Retina (tissue), 1 donor: ENCODE results near the gene GLOD4.
"Not testable (repeated sequence)": the region's sequence is repeated elsewhere in the genome, so short reads cannot be mapped to it uniquely, and the experiment has no call there.

Experiments
- DNase-seq: peaks from one replicate; pipeline ENCODE4 v3.0.0-alpha.2; 2016

GLOD4 gene

DNA sequence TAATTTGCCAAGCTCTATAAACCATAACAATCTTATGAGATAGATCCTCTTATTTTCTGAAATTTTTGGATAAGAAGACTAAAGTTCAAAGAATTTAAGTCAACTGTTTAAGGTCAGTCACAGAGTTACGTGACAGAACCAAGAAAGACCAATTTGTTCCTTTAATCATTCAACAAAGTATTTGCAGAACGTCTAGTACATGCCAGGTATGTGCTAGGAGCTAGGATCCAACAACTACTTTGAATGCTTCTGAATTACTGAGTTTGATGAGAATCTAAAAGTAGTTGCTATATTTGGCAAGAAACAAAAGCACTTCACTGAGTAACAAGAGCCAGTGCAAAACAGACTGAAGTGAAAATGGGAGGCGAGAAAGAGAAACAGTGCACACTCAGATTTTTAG, 15.0 kb downstream of the GLOD4 start:
- no peak for DNase-seq

DNA sequence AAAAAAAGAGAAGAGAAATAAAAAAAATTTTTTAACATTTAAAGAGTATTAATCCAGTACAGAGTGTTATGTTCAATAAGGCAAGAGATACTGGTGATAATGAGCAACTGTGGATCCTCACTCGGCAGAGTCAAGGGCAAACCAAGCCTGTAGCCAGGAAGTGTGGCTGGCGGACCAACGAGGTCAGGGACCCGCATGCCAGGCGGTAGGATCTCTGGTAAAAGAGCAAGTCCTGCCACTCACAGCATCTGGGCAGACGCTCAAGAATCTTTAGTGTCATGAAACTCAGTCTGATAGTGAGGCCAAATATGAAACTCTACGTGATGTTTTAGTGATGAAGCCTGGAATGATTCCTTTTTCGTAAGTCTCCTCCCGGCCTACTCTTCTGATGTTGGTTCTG, 21.7 kb downstream of the GLOD4 start:
- no peak for DNase-seq

DNA sequence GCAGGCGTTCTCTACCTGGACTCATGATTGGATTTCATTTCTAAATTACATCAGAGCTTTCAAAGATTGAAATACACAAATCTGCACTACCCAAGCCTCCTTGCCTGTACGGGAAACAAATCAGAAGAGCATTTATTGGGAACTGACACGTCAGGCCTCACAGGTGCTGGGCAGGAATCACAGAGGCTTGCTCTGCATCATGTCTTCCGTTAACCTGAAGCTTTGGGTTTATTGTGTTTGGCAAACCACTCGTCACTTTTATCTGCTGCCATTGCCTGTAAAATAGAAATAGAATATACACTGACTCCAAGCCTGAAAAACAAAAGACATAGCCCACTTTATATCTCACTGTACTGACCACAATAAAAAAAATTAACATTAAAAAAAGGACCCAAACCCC, 22.1 kb downstream of the GLOD4 start:
- no peak for DNase-seq

DNA sequence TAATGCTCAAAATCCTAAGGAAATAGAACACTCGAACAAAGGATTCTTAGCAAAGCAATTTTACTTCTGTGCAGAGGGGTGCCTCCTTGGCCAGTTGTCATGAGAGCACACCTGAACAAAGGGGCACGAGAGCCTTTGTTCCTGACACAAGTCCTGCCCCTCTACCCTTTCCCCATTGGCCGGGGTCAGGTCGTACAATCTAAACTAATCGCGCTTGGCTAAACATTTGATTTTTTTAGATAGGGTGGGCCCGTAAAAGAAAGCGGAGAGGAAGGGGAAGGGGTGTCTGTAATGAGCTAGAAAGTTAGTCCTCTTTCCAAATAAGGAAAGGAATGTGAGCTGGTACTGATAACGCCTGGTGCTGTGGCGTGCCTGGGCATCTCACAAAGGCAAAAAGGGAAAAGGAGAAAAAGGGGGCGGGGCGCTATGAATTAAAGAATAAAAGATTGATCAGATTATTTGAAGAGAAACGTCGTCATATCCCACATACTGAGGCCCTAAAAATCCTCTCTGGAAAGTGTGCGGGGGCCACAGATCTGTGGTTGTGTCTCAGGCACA, 26.0 kb downstream of the GLOD4 start:
- DNase-seq: not testable (repeated sequence)

DNA sequence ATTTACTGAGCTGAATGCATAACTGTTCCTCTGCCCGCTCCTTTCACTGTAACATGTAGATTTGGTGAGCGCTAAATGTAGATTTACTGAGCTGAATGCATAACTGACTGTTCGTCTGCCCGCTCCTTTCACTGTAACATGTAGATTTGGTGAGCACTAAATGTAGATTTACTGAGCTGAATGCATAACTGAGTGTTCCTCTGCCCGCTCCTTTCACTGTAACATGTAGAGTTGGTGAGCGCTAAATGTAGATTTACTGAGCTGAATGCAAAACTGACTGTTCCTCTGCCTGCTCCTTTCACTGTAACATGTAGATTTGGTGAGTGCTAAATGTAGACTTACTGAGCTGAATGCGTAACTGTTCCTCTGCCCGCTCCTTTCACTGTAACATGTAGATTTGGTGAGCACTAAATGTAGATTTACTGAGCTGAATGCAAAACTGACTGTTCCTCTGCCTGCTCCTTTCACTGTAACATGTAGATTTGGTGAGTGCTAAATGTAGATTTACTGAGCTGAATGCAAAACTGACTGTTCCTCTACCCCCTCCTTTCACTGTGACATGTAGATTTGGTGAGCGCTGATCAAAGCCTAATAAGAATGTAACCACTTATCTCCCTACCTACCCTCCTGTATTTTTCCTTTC, 26.6 kb downstream of the GLOD4 start:
- DNase-seq: not testable (repeated sequence)

- DNase-seq: no peak
Measured at GRCh38 chr17:753418-753817, 28.7 kb downstream of the GLOD4 start.

DNA sequence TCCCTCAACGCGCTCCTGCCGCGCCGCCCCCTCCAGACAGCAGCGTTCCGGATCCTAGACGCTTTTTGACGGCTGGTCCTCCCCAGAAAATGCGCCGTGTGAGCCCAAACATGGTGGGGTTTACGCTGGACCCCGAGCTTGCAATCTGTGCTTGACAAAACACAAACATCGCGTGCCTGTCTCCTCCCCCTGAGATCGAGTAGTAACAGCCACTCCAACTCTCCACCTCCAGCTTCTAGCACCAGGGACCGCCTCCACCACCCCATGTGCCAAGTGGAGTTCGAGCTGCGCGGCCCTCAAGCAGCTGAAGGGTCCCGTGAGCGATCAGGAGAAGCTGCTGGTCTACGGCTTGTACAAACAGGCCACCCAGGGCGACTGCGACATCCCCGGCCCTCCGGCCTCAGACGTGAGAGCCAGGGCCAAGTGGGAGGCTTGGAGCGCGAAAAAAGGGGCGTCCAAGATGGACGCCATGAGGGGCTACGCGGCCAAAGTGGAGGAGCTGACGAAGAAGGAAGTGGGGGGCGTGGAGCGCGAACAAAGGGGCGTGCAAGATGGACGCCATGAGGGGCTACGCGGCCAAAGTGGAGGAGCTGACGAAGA, 29.4 kb downstream of the GLOD4 start:
- peak; percentile 82 for DNase-seq

- DNase-seq: peak; percentile 100
Measured at GRCh38 chr17:752002-752619, 30.0 kb downstream of the GLOD4 start, which contains the start of gene GEMIN4. Gene GEMIN4, minus strand, starts transcription at chr17:752264. Its CDS starts 122 bp downstream, at chr17:752142.

- peak; percentile 15 for DNase-seq
Measured at GRCh38 chr17:751269-752001, 30.6 kb downstream of the GLOD4 start.

DNA sequence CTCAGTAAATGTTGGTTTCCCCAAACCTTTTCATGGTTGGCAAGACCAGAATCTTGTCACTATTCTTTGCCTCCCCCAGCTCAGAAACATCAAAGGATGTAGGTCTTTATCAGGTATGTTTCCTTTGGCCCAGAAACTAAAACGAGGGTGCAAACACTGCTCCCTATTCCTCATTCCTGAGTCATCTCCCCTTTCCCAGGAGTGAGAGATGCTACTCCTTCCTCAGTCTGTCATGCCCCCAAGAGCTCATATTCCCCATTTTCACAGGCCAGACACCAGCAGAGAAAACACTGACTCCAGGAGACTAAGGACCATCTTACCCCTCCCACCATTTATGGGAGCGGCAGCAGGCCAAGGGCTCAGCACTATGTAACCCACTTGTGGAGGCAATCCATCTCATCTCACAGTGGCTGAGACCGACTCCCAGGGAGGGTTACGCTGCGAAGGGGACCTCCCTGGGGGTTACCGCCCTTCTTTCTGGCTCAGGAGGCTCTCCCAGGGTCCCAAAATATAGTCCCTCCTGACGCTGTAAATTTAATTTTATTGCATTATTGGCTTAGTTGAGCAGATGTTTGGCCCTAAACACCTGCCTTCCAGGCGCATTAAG, 31.5 kb downstream of the GLOD4 start:
- DNase-seq: no peak

- not testable (repeated sequence) for DNase-seq
Measured at GRCh38 chr17:749359-749758, 32.7 kb downstream of the GLOD4 start.

DNA sequence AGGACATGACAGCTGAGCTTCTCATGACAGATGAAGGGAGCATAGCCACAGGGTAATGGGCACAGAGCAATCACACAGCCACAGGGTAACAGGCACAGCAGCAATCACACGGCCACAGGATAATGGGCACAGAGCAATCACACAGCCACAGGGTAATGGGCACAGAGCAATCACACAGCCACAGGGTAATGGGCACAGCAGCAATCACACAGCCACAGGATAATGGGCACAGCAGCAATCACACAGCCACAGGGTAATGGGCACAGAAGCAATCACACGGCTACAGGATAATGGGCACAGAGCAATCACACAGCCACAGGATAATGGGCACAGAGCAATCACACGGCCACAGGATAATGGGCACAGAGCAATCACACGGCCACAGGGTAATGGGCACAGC, 33.5 kb downstream of the GLOD4 start:
- not testable (repeated sequence) for DNase-seq

DNA sequence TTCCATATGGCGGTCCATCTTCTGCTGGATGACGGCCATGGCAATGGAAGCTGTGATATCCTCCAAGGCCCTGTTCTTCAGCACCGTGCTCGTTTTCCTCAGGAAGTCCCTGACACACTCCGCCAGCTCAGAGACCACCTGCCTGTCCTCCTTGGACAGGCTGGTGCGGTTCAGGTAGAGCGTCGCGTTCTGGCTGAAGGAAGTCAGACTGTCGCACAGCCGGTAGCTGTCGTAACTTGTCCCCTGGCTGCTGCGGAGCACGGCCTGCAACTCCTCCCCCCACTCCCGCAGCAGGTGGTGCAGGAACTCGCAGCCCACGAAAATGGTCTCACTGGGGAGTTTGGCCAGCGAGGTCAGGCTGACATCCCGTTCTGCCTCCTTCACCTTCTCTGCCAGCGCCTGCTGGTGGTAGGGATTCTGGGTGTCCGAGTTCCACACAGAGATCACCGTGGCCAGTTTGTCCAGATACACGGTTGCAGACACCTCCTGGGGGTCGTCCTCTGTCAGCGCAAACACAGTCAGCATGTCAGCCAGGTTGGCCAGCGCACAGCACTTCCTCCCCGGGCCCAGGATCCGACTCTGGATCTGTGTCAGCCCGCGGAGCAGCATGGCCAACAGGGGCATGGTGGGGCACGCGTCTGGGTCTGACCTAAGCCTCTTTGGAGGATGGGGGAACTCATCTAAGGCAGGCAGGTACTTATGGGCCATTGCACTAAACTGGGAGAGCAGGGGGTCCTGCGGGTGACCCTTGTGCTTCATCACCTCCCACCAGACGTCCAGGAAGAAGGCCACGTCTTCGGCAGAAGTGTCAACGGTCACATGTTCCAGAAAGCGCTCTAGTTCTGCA, 35.1 kb downstream of the GLOD4 start:
- no peak for DNase-seq

DNA sequence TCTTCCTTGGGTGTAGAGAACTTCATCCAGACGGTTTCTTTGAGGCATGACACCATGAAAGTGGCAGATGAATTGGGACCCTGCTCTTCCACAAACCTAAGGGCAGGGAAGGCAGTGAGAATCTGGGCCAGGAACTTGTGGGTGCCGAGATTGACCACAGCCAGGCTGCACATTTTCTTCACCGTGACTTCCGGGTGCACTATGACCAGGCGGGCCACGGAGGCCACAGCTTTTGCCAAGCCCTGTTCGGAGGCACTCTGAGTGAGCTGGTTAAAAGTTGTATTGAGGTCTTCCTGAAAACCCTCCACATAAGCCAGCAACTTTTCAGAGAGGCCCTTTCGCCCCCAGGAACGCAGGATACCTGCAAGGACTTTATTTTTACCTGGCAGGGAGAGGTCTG, 35.9 kb downstream of the GLOD4 start:
- no peak for DNase-seq

DNA sequence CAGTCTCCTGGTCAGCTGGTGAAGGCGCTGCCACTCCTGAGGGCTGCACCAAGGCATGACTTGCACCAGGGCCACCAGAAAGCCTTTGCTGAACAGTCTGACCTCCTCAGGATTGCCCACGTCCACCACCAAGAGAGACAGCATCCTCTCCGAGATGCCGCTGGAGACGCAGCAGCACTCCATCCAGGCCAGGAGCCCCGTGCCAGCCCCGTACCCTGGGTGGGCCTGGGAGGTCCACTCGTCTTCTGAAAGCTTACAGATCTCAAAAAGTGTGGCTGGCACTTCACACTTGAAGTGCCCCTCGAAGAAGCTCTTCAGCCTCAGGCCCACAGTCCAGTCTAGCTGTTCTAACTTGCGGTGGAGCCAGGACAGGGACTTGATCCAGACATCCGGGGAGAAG, 36.7 kb downstream of the GLOD4 start:
- no peak for DNase-seq

GRCh38 chr17:744937-745336, 37.1 kb downstream of the GLOD4 start:
- no peak for DNase-seq

- DNase-seq: no peak
Measured at GRCh38 chr17:743139-743538, 38.9 kb downstream of the GLOD4 start.

- DNase-seq: no peak
Measured at GRCh38 chr17:742147-742793, 39.8 kb downstream of the GLOD4 start.

- DNase-seq: no peak
Measured at GRCh38 chr17:740240-741017, 41.7 kb downstream of the GLOD4 start.

GRCh38 chr17:737561-738113, 44.4 kb downstream of the GLOD4 start:
- DNase-seq: no peak
